GM19328 (cell line): ENCODE measurements around the gene LYSMD1.

ENCODE experiments used
- ATAC-seq: cut with Tn5 transposase; IDR thresholded peaks from one replicate; pipeline ENCODE4 v1.9.1; 2021; ENCODE audit warnings: mild to moderate bottlenecking, moderate library complexity; ENCODE audit not compliant: unreplicated experiment

LYSMD1 gene

DNA sequence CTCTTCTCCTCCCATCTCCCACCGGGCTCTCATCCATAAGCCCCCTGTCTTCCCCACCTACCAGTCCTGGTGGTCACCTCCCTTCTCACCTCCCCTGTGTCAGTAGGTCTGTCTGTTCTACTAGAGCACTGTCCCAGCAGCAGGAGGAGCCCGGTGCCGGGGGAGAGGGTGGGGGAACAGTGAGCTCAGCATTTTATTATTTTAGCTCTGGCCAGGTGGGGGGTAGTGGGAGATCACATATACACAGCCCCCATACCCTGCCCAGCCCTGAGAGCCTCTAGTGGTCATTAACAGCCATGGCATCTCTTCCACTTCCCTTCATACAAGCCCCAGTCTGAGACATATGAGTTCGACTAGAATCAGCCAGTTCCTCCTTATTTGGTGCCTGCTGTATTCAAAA is 10.2 kb upstream of the LYSMD1 start, which contains the start of gene TMOD4:
TMOD4 (minus strand) TSS at position 119 of the 400 bp plus-strand sequence. CDS start 1,106 bp downstream, outside the sequence.
- ATAC-seq: no peak

- no peak for ATAC-seq
Observed at GRCh38 chr1:151175041-151175741, 9.5 kb upstream of the LYSMD1 start.

DNA sequence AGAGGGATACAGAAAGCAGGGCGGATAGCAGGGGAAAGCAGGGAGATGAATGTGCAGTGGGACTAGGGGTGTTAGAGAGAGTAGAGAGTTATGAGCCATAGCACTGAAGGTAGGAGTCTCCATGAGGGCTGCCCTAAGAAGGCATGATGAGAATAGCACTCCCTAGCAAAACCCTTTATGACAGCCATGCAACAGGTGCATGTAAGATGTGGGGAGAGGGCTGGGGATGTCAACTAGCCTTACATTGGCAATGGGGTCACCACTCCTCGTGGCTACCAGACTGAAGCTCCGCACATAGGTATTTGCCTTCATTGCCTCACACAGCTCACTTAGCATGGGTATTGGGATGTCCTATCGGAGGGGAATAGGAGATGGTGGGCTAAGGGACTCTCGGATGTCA is 5.5 kb upstream of the LYSMD1 start:
- ATAC-seq: no peak

DNA sequence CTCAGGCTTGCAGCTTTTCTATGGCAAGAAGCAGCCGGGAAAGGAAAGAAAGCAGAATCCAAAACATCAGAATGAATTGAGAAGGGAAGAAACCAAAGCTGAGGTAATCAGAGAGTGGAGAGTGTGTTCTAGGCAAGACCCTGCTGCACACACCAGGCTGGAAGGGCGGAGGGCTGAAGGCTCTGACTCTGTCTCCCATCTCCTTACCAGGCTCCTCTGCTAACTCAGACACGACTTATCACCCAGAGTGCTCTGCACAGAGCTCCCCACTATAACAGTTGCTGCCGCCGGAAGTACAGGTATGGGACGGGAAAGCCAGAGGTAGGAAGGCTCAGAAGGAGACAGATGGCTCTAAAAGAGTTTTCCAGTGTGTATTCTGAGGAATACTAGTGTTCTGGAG is 1.4 kb upstream of the LYSMD1 start:
- no peak for ATAC-seq

GRCh38 chr1:151166505-151166956 is 829 bp upstream of the LYSMD1 start:
- no peak for ATAC-seq

- ATAC-seq: no peak
Observed at GRCh38 chr1:151165281-151165737, 393 bp downstream of the LYSMD1 start.

DNA sequence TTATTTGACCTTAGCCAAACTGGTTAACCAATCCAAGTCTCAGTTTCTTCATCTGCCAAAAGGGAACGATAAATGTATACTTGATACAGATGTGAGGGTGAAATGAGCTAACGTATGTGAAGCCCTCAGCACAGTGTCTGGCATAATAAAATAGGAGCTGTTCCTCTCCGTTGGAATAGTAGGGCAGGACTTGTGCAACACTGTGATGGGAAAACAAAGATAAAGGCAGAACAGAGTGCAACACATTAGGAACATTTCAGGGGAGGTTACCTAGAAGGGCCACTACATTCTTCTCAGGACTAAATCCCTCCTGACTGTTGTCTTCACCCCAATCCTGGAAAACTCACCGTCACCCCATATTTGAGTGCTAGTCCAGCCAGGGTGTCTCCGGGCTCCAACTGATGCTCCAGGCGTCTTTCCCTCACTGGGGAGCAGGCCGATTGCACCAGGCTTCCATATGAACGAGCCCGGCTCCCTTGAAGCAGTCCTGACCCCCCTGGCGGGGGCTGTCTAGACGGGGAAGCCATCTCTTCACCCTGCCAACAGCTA is 896 bp downstream of the LYSMD1 start:
- no peak for ATAC-seq

- ATAC-seq: no peak
Observed at GRCh38 chr1:151159373-151159772, 6.3 kb downstream of the LYSMD1 start.

DNA sequence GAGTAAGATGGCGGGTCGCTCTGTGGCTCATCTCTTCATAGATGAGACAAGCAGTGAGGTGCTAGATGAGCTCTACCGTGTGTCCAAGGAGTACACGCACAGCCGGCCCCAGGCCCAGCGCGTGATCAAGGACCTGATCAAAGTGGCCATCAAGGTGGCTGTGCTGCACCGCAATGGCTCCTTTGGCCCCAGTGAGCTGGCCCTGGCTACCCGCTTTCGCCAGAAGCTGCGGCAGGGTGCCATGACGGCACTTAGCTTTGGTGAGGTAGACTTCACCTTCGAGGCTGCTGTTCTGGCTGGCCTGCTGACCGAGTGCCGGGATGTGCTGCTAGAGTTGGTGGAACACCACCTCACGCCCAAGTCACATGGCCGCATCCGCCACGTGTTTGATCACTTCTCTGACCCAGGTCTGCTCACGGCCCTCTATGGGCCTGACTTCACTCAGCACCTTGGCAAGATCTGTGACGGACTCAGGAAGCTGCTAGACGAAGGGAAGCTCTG is 6.9 kb downstream of the LYSMD1 start:
- no peak for ATAC-seq

GRCh38 chr1:151158326-151158725 is 7.4 kb downstream of the LYSMD1 start:
- ATAC-seq: no peak

GRCh38 chr1:151157067-151157531 is 8.6 kb downstream of the LYSMD1 start:
- ATAC-seq: no peak

DNA sequence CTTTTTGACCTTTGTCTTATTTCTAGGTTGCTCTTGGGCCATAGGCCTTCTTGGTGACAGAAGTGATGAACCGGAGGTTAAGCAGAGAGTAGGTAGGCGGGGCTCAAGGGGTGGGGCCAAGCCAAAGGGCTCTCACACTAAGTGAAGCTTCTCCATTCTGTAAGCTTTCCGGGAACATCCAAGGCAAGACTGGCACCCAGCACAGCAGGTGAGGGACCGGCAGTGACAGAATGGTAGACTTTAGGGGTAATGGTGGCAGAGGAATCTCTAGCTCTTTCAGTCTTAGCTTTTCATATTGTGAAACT is 9.2 kb downstream of the LYSMD1 start, which contains the start of gene TNFAIP8L2:
TNFAIP8L2 (plus strand) TSS at position 135 of the 305 bp plus-strand sequence. CDS start 2,049 bp downstream, outside the sequence.
- peak; percentile 50 for ATAC-seq

DNA sequence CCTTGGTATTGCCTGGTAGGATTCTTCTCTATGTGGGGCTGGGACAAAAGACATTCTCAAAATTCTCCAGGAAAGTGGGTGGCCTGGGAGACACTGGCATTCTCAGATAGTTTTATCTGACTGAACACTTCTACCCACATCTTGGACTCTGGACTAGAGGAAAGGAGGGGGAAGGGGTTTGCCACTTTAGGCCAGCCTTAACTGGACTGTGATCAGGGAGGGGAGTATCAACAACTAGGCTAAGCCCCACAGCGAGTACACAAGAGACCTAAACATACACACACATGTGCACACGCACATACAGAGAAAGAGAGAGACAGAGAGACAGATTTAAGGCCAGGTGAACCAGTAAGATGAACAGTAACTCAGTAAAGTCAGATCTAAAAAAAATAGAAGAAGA is 18.0 kb downstream of the LYSMD1 start:
- ATAC-seq: no peak

- no peak for ATAC-seq
Observed at GRCh38 chr1:151147132-151147503, 18.6 kb downstream of the LYSMD1 start.

GRCh38 chr1:151146412-151147131 is 19.1 kb downstream of the LYSMD1 start, which contains the start of gene SEMA6C:
Gene SEMA6C, minus strand, starts transcription at chr1:151146631. Its CDS starts 4,010 bp downstream, at chr1:151142621.
- ATAC-seq: peak; percentile 98

DNA sequence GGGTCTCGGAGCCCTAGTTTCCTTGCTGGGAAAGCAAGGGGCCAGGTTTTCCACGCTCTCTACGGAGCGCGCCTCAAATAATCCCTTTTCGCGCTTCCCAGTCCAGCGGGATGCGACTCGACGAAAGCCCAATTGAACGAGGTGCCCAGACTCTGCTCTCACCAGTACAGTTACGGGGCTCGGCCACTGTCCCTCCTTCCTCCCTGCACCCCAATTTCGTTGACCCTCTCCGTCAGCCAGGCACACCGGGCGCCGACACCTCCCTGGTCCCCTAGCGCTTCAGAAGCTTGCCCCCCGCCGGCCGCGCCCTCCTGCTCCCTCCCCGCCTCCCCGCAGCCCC is 19.7 kb downstream of the LYSMD1 start:
- ATAC-seq: no peak

- no peak for ATAC-seq
Observed at GRCh38 chr1:151145304-151146071, 20.2 kb downstream of the LYSMD1 start.

- ATAC-seq: no peak
Observed at GRCh38 chr1:151144474-151145303, 21.0 kb downstream of the LYSMD1 start.

DNA sequence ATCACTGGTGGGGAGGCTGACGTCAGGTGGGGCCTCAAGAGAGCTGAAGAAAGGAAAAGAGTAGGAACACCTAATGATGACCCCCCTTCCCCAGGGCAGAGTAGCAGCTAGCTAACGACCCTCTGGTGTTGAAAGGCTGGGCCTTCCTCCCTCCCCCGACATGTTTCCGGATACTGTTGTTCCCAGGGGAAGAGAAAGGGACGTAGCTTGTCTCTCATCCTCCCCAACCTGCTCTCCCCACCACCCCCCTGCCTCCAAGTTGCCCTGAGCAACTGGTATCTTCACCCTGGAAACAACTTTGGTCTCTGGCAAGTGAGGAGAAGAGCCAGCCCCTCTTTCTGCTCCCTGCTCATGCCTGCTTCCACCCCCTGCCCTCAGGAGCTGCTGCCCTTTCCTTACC is 21.7 kb downstream of the LYSMD1 start:
- ATAC-seq: no peak

DNA sequence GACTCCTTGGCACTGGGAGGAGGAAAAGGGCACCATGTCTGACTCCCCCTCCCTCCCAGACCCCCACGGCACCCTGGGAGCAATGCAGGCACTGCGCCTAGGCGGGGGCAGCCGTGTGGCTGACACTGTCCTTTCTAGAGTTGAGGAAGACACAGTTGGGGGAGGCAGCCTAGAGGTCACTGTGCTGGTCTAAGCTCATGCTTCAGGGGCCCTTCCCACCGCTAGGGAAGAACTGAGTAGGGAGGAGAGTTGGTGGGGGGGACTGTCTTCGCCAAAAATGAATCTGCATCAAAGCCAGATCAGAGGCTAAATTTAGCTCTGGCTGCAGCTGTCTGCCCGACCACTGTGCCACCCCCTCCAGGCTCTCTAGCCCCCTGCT is 22.7 kb downstream of the LYSMD1 start:
- no peak for ATAC-seq
